HPDE6-E6E7 (cell line): ENCODE data around the gene MYO7B.

Experiments used
- DNase-seq: peaks from one replicate; pipeline ENCODE4 v3.0.0; 2011; ENCODE audit warnings: missing footprints; ENCODE audit errors: extremely low spot score

The MYO7B gene

DNA sequence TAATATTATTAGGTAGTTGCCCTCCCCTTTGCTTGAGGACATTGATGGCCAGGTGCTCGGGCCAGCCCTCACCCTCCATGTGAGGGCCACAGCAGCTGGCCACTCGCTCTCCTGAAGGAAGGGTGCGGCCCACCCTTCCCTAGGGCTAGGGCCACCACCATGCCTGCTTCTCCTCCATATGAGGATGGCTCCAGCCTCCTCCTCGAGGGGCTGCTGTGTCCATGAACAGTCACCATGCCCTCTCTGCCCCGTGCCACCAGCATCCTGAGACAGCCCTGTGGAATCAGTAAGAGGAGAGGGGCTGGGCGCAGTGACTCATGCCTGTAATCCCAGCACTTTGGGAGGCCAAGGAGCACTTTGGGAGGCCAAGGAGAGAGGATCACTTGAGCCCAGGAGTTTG lies 112.8 kb downstream of the MYO7B start:
- DNase-seq = no peak

DNA sequence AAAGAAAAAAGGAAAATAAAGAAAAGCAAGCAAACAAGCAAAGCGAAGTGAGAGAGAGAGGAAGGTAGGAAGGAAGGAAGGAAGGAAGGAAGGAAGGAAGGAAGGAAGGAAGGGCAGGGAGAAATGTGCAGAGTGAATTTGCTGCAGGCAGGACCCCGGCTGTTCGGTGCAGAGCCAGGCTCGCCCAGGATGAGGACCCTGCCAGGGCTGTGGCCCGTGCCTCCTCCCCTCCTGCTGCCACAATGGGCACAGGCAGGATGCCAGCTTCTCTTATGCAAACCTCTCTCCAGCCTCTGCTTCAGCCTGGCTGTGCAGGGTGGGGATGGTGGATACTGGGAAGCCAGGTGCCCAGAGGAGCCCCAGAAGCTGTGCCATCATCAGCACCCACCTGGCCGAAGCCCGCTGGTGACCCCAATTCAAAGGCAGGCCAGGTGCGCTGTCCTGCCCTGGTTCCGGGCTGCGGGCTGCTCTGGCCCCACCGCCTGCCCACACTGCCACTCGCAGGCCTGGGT lies 113.7 kb downstream of the MYO7B start:
- no peak for DNase-seq

GRCh38 chr2:127649684-127650040 lies 114.2 kb downstream of the MYO7B start:
- DNase-seq = peak; percentile 72

DNA sequence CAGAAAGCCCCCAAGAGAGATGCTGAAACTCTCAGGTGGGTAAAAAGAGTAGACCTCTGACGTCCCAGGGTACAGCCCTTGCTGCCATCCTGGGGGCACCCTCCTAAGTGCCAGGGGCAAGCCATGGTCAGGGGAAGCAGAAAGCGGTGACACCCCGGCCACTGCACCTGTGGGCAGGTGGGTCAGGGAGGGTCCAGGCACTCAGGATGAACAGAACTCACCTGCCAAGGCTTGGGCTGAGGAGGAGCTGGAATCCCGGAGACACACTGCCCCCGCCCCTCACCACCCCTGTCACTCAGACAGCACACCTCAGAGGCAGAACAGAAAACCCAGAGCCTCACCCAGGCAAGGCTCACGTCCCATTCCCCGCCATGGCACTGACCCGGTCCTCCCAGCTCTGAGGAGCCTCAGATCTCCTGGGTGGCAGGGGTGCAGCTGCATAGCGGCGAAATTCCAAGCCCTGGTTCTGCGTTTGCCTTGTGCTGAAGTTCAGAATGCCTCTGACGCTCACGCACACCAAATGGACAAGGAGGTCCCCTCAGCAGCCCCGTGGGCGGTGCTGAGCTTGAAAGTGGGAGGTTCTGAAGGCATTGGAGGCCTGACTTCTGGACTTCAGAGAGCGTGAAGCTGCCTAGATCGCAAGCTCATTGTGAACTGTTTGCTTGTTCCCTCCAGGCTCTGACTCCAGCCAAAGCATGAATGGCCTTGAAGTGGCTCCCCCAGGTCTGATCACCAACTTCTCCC lies 114.7 kb downstream of the MYO7B start:
- DNase-seq = no peak

DNA sequence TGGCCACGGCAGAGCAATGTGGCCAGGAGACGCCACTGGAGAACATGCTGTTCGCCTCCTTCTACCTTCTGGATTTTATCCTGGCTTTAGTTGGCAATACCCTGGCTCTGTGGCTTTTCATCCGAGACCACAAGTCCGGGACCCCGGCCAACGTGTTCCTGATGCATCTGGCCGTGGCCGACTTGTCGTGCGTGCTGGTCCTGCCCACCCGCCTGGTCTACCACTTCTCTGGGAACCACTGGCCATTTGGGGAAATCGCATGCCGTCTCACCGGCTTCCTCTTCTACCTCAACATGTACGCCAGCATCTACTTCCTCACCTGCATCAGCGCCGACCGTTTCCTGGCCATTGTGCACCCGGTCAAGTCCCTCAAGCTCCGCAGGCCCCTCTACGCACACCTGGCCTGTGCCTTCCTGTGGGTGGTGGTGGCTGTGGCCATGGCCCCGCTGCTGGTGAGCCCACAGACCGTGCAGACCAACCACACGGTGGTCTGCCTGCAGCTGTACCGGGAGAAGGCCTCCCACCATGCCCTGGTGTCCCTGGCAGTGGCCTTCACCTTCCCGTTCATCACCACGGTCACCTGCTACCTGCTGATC lies 115.4 kb downstream of the MYO7B start:
- DNase-seq = no peak

DNA sequence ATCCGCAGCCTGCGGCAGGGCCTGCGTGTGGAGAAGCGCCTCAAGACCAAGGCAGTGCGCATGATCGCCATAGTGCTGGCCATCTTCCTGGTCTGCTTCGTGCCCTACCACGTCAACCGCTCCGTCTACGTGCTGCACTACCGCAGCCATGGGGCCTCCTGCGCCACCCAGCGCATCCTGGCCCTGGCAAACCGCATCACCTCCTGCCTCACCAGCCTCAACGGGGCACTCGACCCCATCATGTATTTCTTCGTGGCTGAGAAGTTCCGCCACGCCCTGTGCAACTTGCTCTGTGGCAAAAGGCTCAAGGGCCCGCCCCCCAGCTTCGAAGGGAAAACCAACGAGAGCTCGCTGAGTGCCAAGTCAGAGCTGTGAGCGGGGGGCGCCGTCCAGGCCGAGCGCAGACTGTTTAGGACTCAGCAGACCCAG lies 115.9 kb downstream of the MYO7B start:
- no peak for DNase-seq

GRCh38 chr2:127651971-127652550 lies 116.6 kb downstream of the MYO7B start:
- DNase-seq = no peak

DNA sequence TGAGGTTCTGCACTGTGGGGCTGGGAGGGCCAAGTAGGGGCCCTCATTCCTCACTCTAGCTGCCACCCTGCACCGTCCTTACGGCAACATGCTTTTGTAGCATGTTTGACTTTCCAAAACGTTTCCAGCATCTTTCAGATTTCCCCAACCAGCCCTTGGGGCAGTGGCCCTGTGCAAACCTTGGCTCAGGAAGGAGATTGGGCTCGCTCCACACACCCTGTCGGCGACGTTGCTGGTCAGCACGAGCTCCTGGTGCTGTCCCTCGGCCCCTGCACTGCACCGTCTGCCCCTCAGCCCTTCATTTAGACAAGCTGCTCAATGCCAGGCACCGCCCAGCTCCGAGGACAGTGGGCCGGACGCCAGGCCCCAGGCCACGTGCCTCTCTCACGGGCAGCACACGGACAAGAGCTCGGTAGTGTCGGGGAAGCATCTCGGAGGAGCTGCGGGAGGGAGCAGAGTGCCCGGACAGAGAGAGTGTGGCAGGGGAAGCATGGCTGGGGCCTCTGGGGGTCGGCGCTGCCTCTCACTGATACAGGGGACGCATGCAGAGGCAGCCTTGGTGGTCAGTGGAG lies 117.4 kb downstream of the MYO7B start:
- no peak for DNase-seq

GRCh38 chr2:127653421-127654083 lies 118.1 kb downstream of the MYO7B start:
- DNase-seq = no peak

DNA sequence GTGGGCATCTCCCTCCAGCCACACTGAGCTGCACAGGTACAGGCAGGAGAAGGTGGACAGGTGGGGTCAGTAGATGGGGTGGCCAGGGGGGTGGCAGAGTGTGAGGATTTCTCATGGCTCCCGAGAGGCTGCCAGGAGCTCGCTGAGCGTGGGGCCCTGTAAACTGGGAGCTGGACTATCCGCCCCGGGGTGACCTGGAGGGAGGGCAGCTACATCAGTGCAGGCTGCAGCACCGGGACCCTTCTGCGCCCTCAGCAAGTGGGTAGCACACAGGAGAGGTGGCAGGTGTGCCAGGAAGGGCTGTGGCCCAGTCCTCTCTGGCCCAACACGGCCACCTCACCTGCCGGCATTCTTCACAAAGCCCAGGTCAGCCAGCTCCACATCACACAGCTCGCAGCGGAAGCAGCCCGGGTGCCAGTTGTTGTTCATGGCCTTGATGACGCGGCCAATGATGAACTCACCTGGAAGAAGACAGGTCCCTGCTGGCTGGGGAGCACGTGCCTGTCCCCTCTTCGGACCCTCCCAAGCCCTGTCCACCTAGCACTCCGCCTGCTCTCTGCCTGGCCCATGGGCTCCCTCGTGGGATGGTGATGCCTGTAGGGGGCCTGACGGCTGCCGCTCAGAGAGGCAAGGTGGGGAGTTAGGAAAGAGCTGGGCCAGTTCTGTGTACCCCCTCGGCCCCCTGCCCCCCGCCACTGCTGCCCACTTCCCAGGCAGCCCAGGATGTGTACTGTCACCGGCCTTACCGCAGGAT lies 118.8 kb downstream of the MYO7B start:
- no peak for DNase-seq

DNA sequence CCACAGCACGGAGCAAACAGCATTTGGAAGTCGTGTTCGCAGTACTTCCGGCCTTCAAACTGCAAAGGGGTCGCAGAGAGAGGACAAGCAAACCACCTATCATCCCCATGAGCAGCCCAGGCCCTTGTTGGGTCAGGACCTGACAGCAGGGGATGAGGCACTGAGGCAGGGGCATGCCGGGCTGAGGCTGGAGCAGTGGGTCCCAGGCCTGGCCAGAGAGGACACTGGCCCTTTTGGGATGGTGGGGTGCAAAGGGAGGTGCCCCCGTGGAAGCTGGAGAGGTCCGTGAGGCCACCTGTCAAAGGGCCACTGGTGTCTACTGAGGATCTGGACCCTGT lies 119.3 kb downstream of the MYO7B start:
- no peak for DNase-seq

DNA sequence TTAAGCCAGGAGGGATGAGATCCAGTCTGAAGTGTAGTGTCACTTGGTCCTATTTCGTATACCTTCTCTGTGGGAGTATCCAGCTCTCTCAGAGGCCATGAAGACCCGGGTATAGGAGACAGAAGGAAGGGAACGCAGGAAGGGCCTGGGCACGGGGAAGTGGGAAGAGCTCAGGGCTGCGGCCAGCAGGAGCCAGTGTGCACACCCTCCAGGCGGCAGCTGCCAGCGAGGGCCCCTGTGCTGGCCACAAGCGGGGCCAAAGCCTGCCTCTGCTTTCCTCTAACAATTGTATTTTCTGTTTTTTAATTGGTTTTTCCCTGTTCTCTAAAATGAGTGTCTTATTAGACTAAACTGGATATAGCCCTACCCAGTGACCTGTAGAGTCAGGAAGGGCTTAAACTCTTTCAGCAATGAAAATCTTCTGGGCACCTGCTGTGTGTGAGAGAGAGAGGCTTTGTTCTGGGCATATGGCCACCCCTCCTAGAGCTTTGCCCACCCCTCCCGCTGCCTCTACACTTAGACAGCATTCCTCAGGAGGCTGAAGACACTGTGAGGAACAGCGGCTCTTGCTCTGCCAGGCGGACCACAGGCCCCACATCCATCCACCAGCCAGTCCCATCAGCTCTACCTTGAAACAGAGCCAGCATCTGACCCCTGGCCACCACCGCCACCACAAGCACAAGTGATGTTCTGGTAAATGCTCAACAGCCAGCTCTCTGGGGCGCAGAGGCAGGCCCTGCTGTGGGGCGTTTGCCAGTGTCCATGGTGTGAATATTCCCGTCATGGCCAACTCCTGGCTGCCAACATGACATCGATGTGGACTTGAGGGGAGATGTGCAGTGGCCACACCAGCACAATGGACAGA lies 120.0 kb downstream of the MYO7B start:
- DNase-seq = no peak

DNA sequence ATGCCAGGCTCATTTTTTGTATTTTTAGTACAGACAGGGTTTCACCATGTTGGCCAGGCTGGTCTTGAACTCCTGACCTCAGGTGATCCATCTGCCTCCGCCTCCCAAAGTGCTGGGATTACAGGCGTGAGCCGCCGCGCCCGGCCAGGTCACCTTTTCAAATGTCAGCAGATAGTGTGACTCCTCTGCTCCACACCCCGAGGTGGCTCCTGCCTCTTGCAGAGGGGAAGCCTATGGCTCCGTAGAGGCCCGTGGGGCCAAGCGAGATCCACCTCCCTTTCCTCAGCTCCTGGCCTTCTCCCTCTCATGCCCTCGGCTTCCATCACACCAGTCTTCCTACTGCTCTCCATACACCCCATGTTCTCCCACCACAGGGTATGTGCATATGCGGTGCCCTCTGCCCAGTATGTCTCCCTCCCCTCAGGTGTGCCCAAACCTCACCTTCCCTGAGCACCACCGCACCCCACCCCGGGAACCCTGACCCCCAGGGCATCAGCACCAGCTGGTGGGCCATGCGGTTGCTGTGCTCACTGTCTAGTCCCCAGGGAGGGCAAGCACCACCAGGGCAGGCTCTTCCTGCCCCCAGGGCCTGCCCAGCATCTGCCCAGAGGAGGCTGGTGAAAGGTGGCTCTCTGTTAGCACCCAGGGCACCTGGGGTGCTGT lies 121.2 kb downstream of the MYO7B start:
- no peak for DNase-seq

GRCh38 chr2:127657232-127657595 lies 121.7 kb downstream of the MYO7B start:
- DNase-seq = no peak

- DNase-seq = no peak
Measured at GRCh38 chr2:127658146-127658545, 122.7 kb downstream of the MYO7B start.

- no peak for DNase-seq
Measured at GRCh38 chr2:127658641-127659407, 123.3 kb downstream of the MYO7B start.

DNA sequence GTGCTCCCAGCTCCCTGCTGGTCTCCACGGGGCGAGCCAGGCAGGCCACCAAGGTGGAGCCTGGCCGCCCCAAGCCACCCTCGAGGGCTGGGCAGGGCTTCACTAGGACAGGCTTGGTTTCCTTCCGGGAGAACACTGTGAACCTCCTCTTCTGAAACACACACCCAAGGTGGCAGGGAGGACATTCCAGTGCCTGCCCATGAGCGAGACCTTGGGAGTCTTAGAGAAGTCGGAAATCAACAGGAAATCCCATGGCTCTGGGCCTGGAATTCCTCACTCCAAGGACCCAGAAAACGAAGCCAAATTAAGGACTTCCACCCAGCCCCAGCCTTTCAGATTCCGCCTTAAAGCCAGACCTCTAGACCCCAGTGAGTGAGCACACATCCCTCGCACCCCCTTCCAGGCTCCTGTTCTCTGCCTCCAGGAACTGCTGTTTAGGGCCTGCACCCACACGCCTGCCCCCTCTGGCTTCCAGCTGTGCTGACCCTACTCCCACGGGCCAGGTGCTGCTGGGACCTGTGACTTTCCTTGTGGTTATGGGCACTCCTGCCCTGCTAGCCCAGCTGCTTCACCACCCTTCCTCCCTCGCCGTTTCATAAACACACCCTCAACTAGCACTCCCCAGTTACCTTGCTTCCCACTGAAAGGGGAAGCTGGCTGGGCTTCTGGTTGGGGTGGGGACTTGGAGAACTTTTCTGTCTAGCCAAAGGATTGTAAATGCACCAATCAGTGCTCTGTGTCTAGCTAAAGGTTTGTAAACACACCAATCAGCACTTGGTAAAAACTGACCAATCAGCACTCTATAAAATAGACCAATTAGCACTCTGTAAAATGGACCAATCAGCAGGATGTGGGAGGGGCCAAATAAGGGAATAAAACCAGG lies 124.2 kb downstream of the MYO7B start:
- DNase-seq = no peak

DNA sequence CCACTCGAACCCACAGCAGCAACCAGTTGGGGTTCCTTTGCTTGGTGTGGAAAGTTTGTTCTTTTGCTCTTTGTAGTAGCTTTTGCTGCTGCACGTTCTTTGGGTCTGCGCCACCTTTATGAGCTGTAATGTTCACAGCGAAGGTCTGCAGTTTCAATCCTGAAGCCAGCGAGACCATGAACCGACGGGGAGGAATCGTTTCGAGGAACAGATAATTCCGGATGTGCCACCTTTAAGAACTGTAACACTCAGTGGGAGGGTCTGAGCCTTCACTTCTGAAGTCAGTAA lies 124.8 kb downstream of the MYO7B start:
- no peak for DNase-seq
